ENCODE measurements around the gene DEPP1. TPM values are rescaled to one million over a fixed set of nuclear protein-coding genes. Genes with fewer than 3 reads are reported as not detected.

DEPP1 gene
- total and polyA plus RNA-seq, 2 donors (not counting 3 experiments of a cell fraction or from before 2014, with no cell fraction given) = 364 to 951 TPM

DNA sequence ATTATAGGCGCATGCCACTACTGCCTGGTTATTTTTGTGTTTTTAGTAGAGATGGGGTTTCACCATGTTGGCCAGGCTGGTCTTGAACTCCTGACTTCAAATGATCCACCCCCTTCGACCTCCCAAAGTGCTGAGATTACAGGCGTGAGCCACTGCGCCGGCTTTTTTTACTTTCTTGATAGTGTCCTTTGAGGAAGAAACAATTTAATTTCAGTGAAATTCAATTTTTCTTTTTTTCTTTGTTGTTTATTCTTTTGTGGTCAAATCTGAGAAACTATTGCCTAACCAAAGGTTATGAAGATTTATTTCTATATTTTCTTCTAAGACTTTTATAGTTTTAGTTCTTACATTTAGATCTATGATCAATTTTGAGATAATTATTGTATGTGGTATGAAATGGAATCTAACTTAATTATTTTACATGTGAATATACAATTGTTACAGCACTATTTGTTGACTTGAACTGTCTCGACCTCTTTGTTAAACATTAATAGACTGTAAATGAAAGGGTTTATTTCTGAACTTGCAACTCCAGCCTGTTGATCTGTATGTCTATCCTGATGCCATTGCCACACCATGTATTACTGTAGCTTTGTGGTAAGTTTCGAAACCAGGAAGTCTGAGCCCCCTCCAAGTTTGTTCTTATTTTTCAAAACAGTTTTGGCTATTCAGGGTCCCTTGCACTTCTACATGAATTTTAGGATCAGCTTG, 38.8 kb downstream of the DEPP1 start:
- H3K4me3 ChIP-seq (replicated peaks in 1 of 3; ENCODE audit: insufficient read depth in 1 of 3, low read depth in 1 of 3, low read length in 3 of 3) = no peak overlapping the region
- H3K9ac ChIP-seq (replicated peaks; ENCODE audit: extremely low read depth, insufficient read depth, low read length) = no peak overlapping the region
- DNase-seq (ENCODE audit: low read depth, low spot score) = no peak
- H3K4me2 ChIP-seq (ENCODE audit: insufficient read depth, low read length) = no peak overlapping the region
- peaks cover 2 to 12% of the 10 kb centered on the region in 2 experiments for H3K27me3 ChIP-seq (ENCODE audit: control insufficient read depth in 2 of 2, insufficient read depth in 2 of 2, low read length in 2 of 2)
- POLR2A ChIA-PET = no interaction called here
- H2AFZ ChIP-seq (ENCODE audit: low read depth, low read length) = no peak overlapping the region
- no peaks in the 10 kb centered on the region for H3K9me1 ChIP-seq (replicated peaks; ENCODE audit: control insufficient read depth, extremely low read depth, insufficient read depth, low read length)
- no peaks in the 10 kb centered on the region for H3K79me2 ChIP-seq (ENCODE audit: control insufficient read depth, insufficient read depth, low read length)
- no peak overlapping the region for H3K27ac ChIP-seq (ENCODE audit: insufficient read depth, low read depth, low read length)
- dilution Hi-C loops (cut with MboI; ENCODE audit: extremely low pct_ligation_motif_present, low sequenced_read_pairs) = no loop called here
- intact Hi-C loops (cut with micrococcal nuclease) = no loop called here
- H3K4me1 ChIP-seq (ENCODE audit: control insufficient read depth, extremely low read depth, insufficient read depth, low read length) = no peaks in the 10 kb centered on the region
- H4K20me1 ChIP-seq (replicated peaks; ENCODE audit: control insufficient read depth, extremely low read depth, insufficient read depth, low read length) = no peaks in the 10 kb centered on the region
- no peaks in the 10 kb centered on the region for H3K36me3 ChIP-seq (ENCODE audit: control insufficient read depth in 2 of 2, extremely low read depth in 1 of 2, insufficient read depth in 2 of 2, low read length in 2 of 2)
- no peaks in the 10 kb centered on the region for H3K9me3 ChIP-seq (replicated peaks; ENCODE audit: control insufficient read depth, insufficient read depth, low read length)
- TF ChIP-seq GATA2 (IDR thresholded peaks at IDR 0.05; ENCODE audit: insufficient read depth, insufficient read length, low read depth, low read length) = no peak
- no TSS peak for BruUV-seq (replicated peaks)
- FAIRE-seq = no peak
- CTCF ChIA-PET = no interaction called here

DNA sequence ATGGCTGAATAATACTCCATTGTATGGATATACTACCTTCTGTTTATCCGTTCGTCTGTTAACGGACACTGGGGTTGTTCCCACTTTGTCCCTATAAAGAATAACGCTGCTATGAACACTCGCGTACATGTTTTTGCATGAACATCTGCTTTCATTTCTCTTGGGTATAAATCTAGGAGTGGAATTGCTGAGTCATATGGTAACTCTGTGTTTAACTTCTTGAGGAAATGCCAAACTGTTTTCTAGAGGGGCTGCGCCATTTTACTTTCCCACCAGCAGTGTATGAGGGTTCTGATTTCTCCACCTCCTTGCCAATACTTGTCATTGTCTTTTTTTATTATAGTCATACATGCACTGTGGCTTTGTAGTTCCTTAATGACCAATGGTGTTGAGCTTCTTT, 39.7 kb downstream of the DEPP1 start:
- H2AFZ ChIP-seq (ENCODE audit: low read depth, low read length) = no peak overlapping the region
- TF ChIP-seq, protein P1, sequence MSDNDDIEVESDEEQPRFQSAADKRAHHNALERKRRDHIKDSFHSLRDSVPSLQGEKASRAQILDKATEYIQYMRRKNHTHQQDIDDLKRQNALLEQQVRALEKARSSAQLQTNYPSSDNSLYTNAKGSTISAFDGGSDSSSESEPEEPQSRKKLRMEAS (IDR thresholded peaks at IDR 0.05; ENCODE audit: insufficient read depth, insufficient read length) = no peak
- TF ChIP-seq POLR2AphosphoS5 (IDR thresholded peaks at IDR 0.05; ENCODE audit: insufficient read depth, low read depth, low read length) (no peak), JUN (IDR thresholded peaks at IDR 0.05; ENCODE audit: borderline replicate concordance, insufficient read depth, insufficient read length, low read depth) (no peak), EZH2 (IDR thresholded peaks at IDR 0.05; ENCODE audit: borderline replicate concordance, low read depth, low read length, severe bottlenecking) (no peak), POLR2A (IDR thresholded peaks at IDR 0.05; ENCODE audit: low read depth, low read length) (no peak), MYC (IDR thresholded peaks at IDR 0.05; ENCODE audit: low read depth, low read length) (no peak), FOS (IDR thresholded peaks at IDR 0.05; ENCODE audit: borderline replicate concordance, insufficient read depth, low read length) (no peak), GATA2 (IDR thresholded peaks at IDR 0.05; ENCODE audit: insufficient read depth, insufficient read length, low read depth, low read length) (no peak)
- TF ChIP-seq, protein P2, sequence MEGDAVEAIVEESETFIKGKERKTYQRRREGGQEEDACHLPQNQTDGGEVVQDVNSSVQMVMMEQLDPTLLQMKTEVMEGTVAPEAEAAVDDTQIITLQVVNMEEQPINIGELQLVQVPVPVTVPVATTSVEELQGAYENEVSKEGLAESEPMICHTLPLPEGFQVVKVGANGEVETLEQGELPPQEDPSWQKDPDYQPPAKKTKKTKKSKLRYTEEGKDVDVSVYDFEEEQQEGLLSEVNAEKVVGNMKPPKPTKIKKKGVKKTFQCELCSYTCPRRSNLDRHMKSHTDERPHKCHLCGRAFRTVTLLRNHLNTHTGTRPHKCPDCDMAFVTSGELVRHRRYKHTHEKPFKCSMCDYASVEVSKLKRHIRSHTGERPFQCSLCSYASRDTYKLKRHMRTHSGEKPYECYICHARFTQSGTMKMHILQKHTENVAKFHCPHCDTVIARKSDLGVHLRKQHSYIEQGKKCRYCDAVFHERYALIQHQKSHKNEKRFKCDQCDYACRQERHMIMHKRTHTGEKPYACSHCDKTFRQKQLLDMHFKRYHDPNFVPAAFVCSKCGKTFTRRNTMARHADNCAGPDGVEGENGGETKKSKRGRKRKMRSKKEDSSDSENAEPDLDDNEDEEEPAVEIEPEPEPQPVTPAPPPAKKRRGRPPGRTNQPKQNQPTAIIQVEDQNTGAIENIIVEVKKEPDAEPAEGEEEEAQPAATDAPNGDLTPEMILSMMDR (IDR thresholded peaks at IDR 0.05; ENCODE audit: extremely low read depth in 1 of 2, insufficient read depth in 1 of 2, low read depth in 1 of 2, low read length in 2 of 2) = no peak
- no peaks in the 10 kb centered on the region for H3K36me3 ChIP-seq (ENCODE audit: control insufficient read depth in 2 of 2, extremely low read depth in 1 of 2, insufficient read depth in 2 of 2, low read length in 2 of 2)
- FAIRE-seq (no peak), DNase-seq (ENCODE audit: low read depth, low spot score) (no peak)
- no peaks in the 10 kb centered on the region for H3K9me3 ChIP-seq (replicated peaks; ENCODE audit: control insufficient read depth, insufficient read depth, low read length)
- no peaks in the 10 kb centered on the region for H3K4me1 ChIP-seq (ENCODE audit: control insufficient read depth, extremely low read depth, insufficient read depth, low read length)
- H3K9me1 ChIP-seq (replicated peaks; ENCODE audit: control insufficient read depth, extremely low read depth, insufficient read depth, low read length) = no peaks in the 10 kb centered on the region
- no peak overlapping the region for H3K27ac ChIP-seq (ENCODE audit: insufficient read depth, low read depth, low read length)
- H3K27me3 ChIP-seq (ENCODE audit: control insufficient read depth in 2 of 2, insufficient read depth in 2 of 2, low read length in 2 of 2) = peaks cover 2 to 7% of the 10 kb centered on the region in 2 experiments
- H3K9ac ChIP-seq (replicated peaks; ENCODE audit: extremely low read depth, insufficient read depth, low read length) = no peak overlapping the region
- ChIA-PET CTCF (no interaction called here), POLR2A (no interaction called here)
- intact Hi-C loops (cut with micrococcal nuclease) = no loop called here
- no TSS peak for BruUV-seq (replicated peaks)
- H3K4me3 ChIP-seq (replicated peaks in 1 of 3; ENCODE audit: insufficient read depth in 1 of 3, low read depth in 1 of 3, low read length in 3 of 3) = no peak overlapping the region
- no peaks in the 10 kb centered on the region for H3K79me2 ChIP-seq (ENCODE audit: control insufficient read depth, insufficient read depth, low read length)
- H3K4me2 ChIP-seq (ENCODE audit: insufficient read depth, low read length) = no peak overlapping the region
- dilution Hi-C loops (cut with MboI; ENCODE audit: extremely low pct_ligation_motif_present, low sequenced_read_pairs) = no loop called here
- no peaks in the 10 kb centered on the region for H4K20me1 ChIP-seq (replicated peaks; ENCODE audit: control insufficient read depth, extremely low read depth, insufficient read depth, low read length)
